Activated naive CD4-positive, alpha-beta T cell treated with anti-CD3 and anti-CD28 coated beads, Interleukin-2, amount 50 U/mL, for 72 hours (primary cell): ENCODE measurements around the gene DUS1L. TPM values are rescaled to one million over a fixed set of nuclear protein-coding genes. Genes with fewer than 3 reads are reported as not detected.

Source experiments
- ATAC-seq, 2 donors: fragments of 150-1000 bp; cut with Tn5 transposase; 2 replicates each; pipeline ENCODE4 v1.10.0; 2021; ENCODE audit warnings: mild to moderate bottlenecking in 2 of 2, moderate library complexity in 2 of 2
- DNase-seq, 2 donors: peaks; one replicate each; pipeline ENCODE4 v3.0.0; 2021 to 2022; ENCODE audit warnings: low spot score in 2 of 2
- H3K27ac Mint-ChIP-seq, 2 donors: one replicate each; pipeline ENCODE4 v1.8.0; 2022; ENCODE audit warnings: mild to moderate bottlenecking in 2 of 2, mixed read lengths in 2 of 2
- H3K36me3 Mint-ChIP-seq, 2 donors: one replicate each; pipeline ENCODE4 v1.8.0; 2022; ENCODE audit warnings: mixed read lengths in 2 of 2
- H3K9me3 Mint-ChIP-seq, 2 donors: one replicate each; pipeline ENCODE4 v1.8.0; 2022; ENCODE audit warnings: mixed read lengths in 2 of 2
- total RNA-seq, 2 donors: library from RNA; stranded (reverse); gene quantifications; one replicate each; pipeline ENCODE4 v1.2.3, GENCODE V29; 2022

DUS1L gene
- total RNA-seq, 2 donors from 2014 or later = 86.2 to 103 TPM

GRCh38 chr17:82104797-82105416 is 39.3 kb upstream of the DUS1L start:
- Mint-ChIP-seq H3K36me3 (peaks cover 0 to 9% of the 10 kb centered on the region in 2 donors), H3K27ac (peak overlapping the region; percentile 68 to 91), H3K9me3 (no peaks in the 10 kb centered on the region)
- no peak for ATAC-seq
- DNase-seq = no peak

GRCh38 chr17:82103553-82104451 is 38.2 kb upstream of the DUS1L start:
- no peak for DNase-seq
- peak overlapping the region in 1 of 2 donors; percentile 18 for H3K27ac Mint-ChIP-seq
- H3K36me3 Mint-ChIP-seq = peaks cover 0 to 9% of the 10 kb centered on the region in 2 donors
- H3K9me3 Mint-ChIP-seq = no peaks in the 10 kb centered on the region
- no peak for ATAC-seq

- H3K27ac Mint-ChIP-seq = no peak overlapping the region
- ATAC-seq (no peak), DNase-seq (no peak)
- no peaks in the 10 kb centered on the region for H3K9me3 Mint-ChIP-seq
- peaks cover 0 to 9% of the 10 kb centered on the region in 2 donors for H3K36me3 Mint-ChIP-seq
Observed at GRCh38 chr17:82101767-82102679, 36.4 kb upstream of the DUS1L start.

GRCh38 chr17:82101301-82101715 is 35.7 kb upstream of the DUS1L start:
- no peak for DNase-seq
- Mint-ChIP-seq H3K27ac (peak overlapping the region in 1 of 2 donors; percentile 30), H3K36me3 (peaks cover 0 to 6% of the 10 kb centered on the region in 2 donors), H3K9me3 (no peaks in the 10 kb centered on the region)
- no peak for ATAC-seq

GRCh38 chr17:82100502-82101298 is 35.1 kb upstream of the DUS1L start:
- DNase-seq (no peak), ATAC-seq (no peak)
- Mint-ChIP-seq H3K36me3 (peaks cover 0 to 4% of the 10 kb centered on the region in 2 donors), H3K9me3 (no peaks in the 10 kb centered on the region), H3K27ac (peak overlapping the region in 1 of 2 donors; percentile 30)

GRCh38 chr17:82098939-82099763 is 33.5 kb upstream of the DUS1L start:
- Mint-ChIP-seq H3K36me3 (peaks cover 0 to 4% of the 10 kb centered on the region in 2 donors), H3K27ac (peak overlapping the region; percentile 89 to 93), H3K9me3 (no peaks in the 10 kb centered on the region)
- ATAC-seq = peak; percentile 1 to 9
- DNase-seq = no peak

- H3K27ac Mint-ChIP-seq = peak within 1 kb of the TSS; percentile 60 to 89
- ATAC-seq = peak; percentile 83 to 85
Observed at GRCh38 chr17:82098169-82098938, 32.8 kb upstream of the DUS1L start, which contains the start of gene FASN. FASN (minus strand) TSS chr17:82098236; CDS start chr17:82096445, 1,791 bp downstream.

GRCh38 chr17:82097919-82098168 is 32.2 kb upstream of the DUS1L start:
- DNase-seq (no peak), ATAC-seq (no peak)
- Mint-ChIP-seq H3K9me3 (no peaks in the 10 kb centered on the region), H3K27ac (no peak overlapping the region), H3K36me3 (peaks cover 4 to 8% of the 10 kb centered on the region in 2 donors)

More at GRCh38 chr17:82098169-82098938, 32.8 kb upstream of the DUS1L start, which contains the start of gene FASN:
- H3K9me3 Mint-ChIP-seq = no peaks in the 10 kb centered on the region
- peaks cover under 1 to 5% of the 10 kb centered on the region in 2 donors for H3K36me3 Mint-ChIP-seq
- DNase-seq = peak; percentile 95 to 96

GRCh38 chr17:82097184-82097918 is 31.7 kb upstream of the DUS1L start:
- Mint-ChIP-seq H3K9me3 (no peaks in the 10 kb centered on the region), H3K27ac (peak overlapping the region in 1 of 2 donors; percentile 60), H3K36me3 (peaks cover 4 to 8% of the 10 kb centered on the region in 2 donors)
- DNase-seq = peak in 1 of 2 donors; percentile 38
- ATAC-seq = peak; percentile 0 to 1

GRCh38 chr17:82096709-82097183 is 31.1 kb upstream of the DUS1L start:
- H3K36me3 Mint-ChIP-seq = peaks cover 4 to 8% of the 10 kb centered on the region in 2 donors
- peak overlapping the region in 1 of 2 donors; percentile 60 for H3K27ac Mint-ChIP-seq
- ATAC-seq = no peak
- DNase-seq = no peak
- no peaks in the 10 kb centered on the region for H3K9me3 Mint-ChIP-seq

- Mint-ChIP-seq H3K27ac (peak overlapping the region; percentile 59 to 72), H3K9me3 (no peaks in the 10 kb centered on the region)
- no peak for ATAC-seq
Observed at GRCh38 chr17:82095777-82096708, 30.4 kb upstream of the DUS1L start.

GRCh38 chr17:82094931-82095776 is 29.6 kb upstream of the DUS1L start:
- Mint-ChIP-seq H3K27ac (peak overlapping the region in 1 of 2 donors; percentile 59), H3K9me3 (no peaks in the 10 kb centered on the region), H3K36me3 (peaks cover 4 to 8% of the 10 kb centered on the region in 2 donors)
- DNase-seq = no peak
- no peak for ATAC-seq

More at GRCh38 chr17:82095777-82096708, 30.4 kb upstream of the DUS1L start:
- H3K36me3 Mint-ChIP-seq = peaks cover 4 to 8% of the 10 kb centered on the region in 2 donors
- no peak for DNase-seq
